ENCODE results near the gene COL18A1. TPM values are rescaled to one million over a fixed set of nuclear protein-coding genes. Genes with fewer than 3 reads are reported as not detected.

COL18A1 gene
- total and polyA plus RNA-seq, 2 of the 8 experiments (the other 6 are each of a cell fraction or from before 2014, with no cell fraction given), result 145 to 201 TPM

DNA sequence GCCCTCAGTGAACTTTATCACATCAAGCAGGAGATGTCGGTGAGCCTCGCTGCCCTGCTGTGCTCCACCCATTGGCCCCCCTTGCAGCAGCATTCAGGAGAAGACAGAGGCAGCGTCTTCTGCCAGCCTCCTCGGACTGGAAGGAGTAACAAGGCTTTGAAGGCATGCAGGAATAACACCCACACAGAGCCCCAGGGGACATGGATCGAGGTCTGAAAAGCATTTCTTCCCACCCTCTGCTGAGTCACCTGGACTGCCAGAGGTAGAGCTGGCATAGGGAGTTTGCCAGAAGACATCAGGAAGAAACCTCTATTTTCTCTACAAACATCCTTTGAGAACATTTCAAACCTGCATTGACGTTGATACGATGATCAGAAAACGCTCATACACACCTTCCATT, 42.9 kb downstream of the COL18A1 start:
- H3K9me3 ChIP-seq (ENCODE audit: insufficient read depth in 2 of 2, low read depth in 1 of 2, low read length in 1 of 2), result peaks cover 0 to 8% of the 10 kb centered on the region in 2 experiments; a peak in 2 of 4 replicates
- H3K56ac ChIP-seq (replicated peaks; ENCODE audit: insufficient read length, low read depth, low read length), result no peak overlapping the region
- no peak overlapping the region for H3K4me2 ChIP-seq (ENCODE audit: insufficient read depth in 1 of 2, low read depth in 2 of 2, low read length in 2 of 2)
- no peak overlapping the region for H3K9ac ChIP-seq (replicated peaks in 1 of 4; ENCODE audit: extremely low read depth in 1 of 4, low read depth in 3 of 4, low read length in 3 of 4)
- peaks cover 16 to 39% of the 10 kb centered on the region in 2 experiments for H4K20me1 ChIP-seq (replicated peaks in 1 of 2; ENCODE audit: control insufficient read depth in 1 of 2, insufficient read depth in 2 of 2, low read length in 2 of 2)
- H3K27me3 ChIP-seq (replicated peaks in 1 of 4; ENCODE audit: control insufficient read depth in 3 of 4, extremely low read depth in 1 of 4, insufficient read depth in 3 of 4, low read length in 3 of 4), result no peaks in the 10 kb centered on the region
- peaks cover under 1% of the 10 kb centered on the region; the same call in 1 of the 2 replicates for H3K23me2 ChIP-seq (ENCODE audit: low read depth, low read length)
- no peak overlapping the region for H2BK20ac ChIP-seq (ENCODE audit: low read length)
- CTCF ChIA-PET (ENCODE audit: partially characterized antibody), result interaction anchor here (0.6 to 1.4 kb wide), 2 partner anchors 156 to 307 kb away, joined by 3 to 4 read pairs; no protein-coding TSS in a partner anchor
- no peak overlapping the region for H4K91ac ChIP-seq (replicated peaks; ENCODE audit: insufficient read length, low read length)
- peaks cover 14 to 86% of the 10 kb centered on the region in 2 experiments for H3K79me2 ChIP-seq (ENCODE audit: control insufficient read depth in 1 of 2, insufficient read depth in 2 of 2, low read length in 2 of 2)
- no peak overlapping the region for H3K23ac ChIP-seq (ENCODE audit: insufficient read length)
- no peak overlapping the region for H3K18ac ChIP-seq (ENCODE audit: extremely low read depth, low read length)
- H4K8ac ChIP-seq (ENCODE audit: extremely low read depth, insufficient read depth, low read length), result no peak overlapping the region
- no peak for FAIRE-seq
- H3K4me3 ChIP-seq (ENCODE audit: extremely low read depth in 1 of 4, insufficient read depth in 2 of 4, low read depth in 3 of 4, low read length in 4 of 4), result no peak overlapping the region
- TF ChIP-seq SP4 (IDR thresholded peaks at IDR 0.05; ENCODE audit: low read length) (no peak), RXRA (IDR thresholded peaks at IDR 0.05; ENCODE audit: insufficient read depth, low read depth, low read length) (no peak), KDM5A (IDR thresholded peaks at IDR 0.05; ENCODE audit: low read length) (no peak), TEAD4 (IDR thresholded peaks at IDR 0.05; ENCODE audit: low read depth, low read length) (no peak), SUZ12 (IDR thresholded peaks at IDR 0.05; ENCODE audit: low read length) (no peak), KDM1A (IDR thresholded peaks at IDR 0.05; ENCODE audit: borderline replicate concordance, low read length) (no peak), CTBP2 (IDR thresholded peaks at IDR 0.05; ENCODE audit: borderline replicate concordance, insufficient read depth, insufficient read length, low read length) (no peak), POU5F1 (IDR thresholded peaks at IDR 0.05; ENCODE audit: low read depth, low read length) (no peak), ASH2L (IDR thresholded peaks at IDR 0.05; ENCODE audit: low read length) (no peak), SIX5 (IDR thresholded peaks at IDR 0.05; ENCODE audit: low read depth, low read length) (no peak), MAFK (IDR thresholded peaks at IDR 0.05; ENCODE audit: low read depth, low read length) (no peak), ZNF274 (IDR thresholded peaks at IDR 0.05; ENCODE audit: borderline replicate concordance, extremely low read depth, low read length) (no peak), POLR2AphosphoS5 (IDR thresholded peaks at IDR 0.05; ENCODE audit: low read depth, low read length) (no peak), TBP (IDR thresholded peaks at IDR 0.05; ENCODE audit: low read depth, low read length) (no peak)
- TF ChIP-seq, protein P1, sequence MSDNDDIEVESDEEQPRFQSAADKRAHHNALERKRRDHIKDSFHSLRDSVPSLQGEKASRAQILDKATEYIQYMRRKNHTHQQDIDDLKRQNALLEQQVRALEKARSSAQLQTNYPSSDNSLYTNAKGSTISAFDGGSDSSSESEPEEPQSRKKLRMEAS (IDR thresholded peaks at IDR 0.05), result no peak
- WGBS, 2 experiments (ENCODE audit: extremely low coverage in 1 of 2, insufficient coverage in 1 of 2, insufficient read length in 1 of 2, insufficient replicate concordance in 2 of 2, low coverage in 1 of 2, low lambda C conversion rate in 2 of 2, missing lambda C conversion rate in 1 of 2), result 89% methylated on average over 8 of the region's 8 CpGs; no CpG with 5 or more reads in 1 of the 2 experiments
- H2AFZ ChIP-seq (ENCODE audit: low read length), result no peak overlapping the region
- H3K27ac ChIP-seq (ENCODE audit: low read depth, low read length), result no peak overlapping the region
- H3K36me3 ChIP-seq (ENCODE audit: control insufficient read depth in 2 of 4, insufficient read depth in 4 of 4, low read length in 3 of 4), result peaks cover 0 to 8% (median 3%) of the 10 kb centered on the region in 4 experiments; a peak in 5 of 8 replicates
- no peak overlapping the region for H2BK12ac ChIP-seq (ENCODE audit: low read depth, low read length)
- no peaks in the 10 kb centered on the region; a peak in 1 of 7 replicates for H3K4me1 ChIP-seq (replicated peaks in 1 of 4; ENCODE audit: control insufficient read depth in 3 of 4, insufficient read depth in 4 of 4, low read length in 3 of 4)
- peaks cover 23% of the 10 kb centered on the region for H3K79me1 ChIP-seq (ENCODE audit: low read depth, low read length)
- H3K4ac ChIP-seq (replicated peaks; ENCODE audit: insufficient read length, low read depth, low read length), result no peak overlapping the region
- H3K14ac ChIP-seq (ENCODE audit: insufficient read length), result no peak overlapping the region
- no peak overlapping the region for H2BK15ac ChIP-seq (ENCODE audit: low read length)
- H4K5ac ChIP-seq (ENCODE audit: insufficient read length, low read depth, low read length), result no peak overlapping the region
- POLR2A ChIA-PET (ENCODE audit: partially characterized antibody), result no interaction called here
- H2BK120ac ChIP-seq (replicated peaks; ENCODE audit: low read depth, low read length), result no peak overlapping the region
- H2BK5ac ChIP-seq (ENCODE audit: low read depth, low read length), result no peak overlapping the region
- no peak for DNase-seq (ENCODE audit: low read depth in 1 of 2, low spot score in 2 of 2)
- H2AK5ac ChIP-seq (ENCODE audit: low read depth, low read length), result no peak overlapping the region

All from H1 (cell line).